GM19035 (cell line): Measurements from ENCODE around the gene BORCS6.
"Not testable (repeated sequence)": the region's sequence is repeated elsewhere in the genome, so short reads cannot be mapped to it uniquely, and the experiment has no call there.

Source experiments
- ATAC-seq: cut with Tn5 transposase; IDR thresholded peaks from one replicate; pipeline ENCODE4 v1.9.1; 2021; ENCODE audit not compliant: unreplicated experiment

Gene BORCS6

DNA sequence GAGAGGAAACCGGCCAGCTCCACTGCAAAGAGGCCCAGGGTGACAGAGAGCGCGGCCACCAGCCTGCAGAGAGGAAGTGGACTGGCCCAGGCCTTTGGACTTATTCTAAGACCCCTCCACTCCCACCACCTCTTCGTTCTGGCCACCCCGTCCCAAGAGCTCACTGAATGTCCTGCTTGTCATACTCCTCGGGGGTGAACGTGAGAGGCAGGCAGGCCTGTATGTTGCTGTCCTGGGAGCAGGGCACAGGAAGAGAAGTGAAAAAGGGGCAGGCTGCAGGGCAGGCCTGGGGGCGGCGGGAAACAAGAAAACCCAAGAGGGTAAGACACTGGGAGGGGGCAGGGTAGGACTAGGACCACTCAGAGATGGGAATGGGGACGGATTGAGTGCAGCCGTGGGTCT is 14.2 kb downstream of the BORCS6 start:
- ATAC-seq, result no peak

DNA sequence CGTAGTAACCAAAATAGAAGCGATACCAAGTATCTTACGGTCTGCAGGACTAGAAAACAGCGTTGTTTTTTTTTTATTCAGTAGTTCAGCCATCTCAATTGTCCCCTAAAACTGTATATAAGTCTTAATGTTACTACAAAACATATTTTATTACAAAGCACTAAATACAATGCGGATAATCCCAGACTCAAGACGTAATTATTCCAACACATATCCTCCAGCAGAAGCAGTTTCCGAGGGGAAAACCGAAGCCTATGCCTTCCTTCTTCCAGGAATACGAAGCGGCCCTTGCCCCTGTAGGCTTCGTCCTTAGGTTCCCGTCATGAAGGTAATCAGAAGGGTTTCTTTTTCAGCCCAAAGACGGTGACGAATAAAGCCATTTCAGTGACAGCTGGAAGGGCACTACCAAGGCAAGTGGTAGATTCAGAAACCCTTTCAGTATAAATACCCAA is 16.1 kb downstream of the BORCS6 start:
- ATAC-seq, result no peak

DNA sequence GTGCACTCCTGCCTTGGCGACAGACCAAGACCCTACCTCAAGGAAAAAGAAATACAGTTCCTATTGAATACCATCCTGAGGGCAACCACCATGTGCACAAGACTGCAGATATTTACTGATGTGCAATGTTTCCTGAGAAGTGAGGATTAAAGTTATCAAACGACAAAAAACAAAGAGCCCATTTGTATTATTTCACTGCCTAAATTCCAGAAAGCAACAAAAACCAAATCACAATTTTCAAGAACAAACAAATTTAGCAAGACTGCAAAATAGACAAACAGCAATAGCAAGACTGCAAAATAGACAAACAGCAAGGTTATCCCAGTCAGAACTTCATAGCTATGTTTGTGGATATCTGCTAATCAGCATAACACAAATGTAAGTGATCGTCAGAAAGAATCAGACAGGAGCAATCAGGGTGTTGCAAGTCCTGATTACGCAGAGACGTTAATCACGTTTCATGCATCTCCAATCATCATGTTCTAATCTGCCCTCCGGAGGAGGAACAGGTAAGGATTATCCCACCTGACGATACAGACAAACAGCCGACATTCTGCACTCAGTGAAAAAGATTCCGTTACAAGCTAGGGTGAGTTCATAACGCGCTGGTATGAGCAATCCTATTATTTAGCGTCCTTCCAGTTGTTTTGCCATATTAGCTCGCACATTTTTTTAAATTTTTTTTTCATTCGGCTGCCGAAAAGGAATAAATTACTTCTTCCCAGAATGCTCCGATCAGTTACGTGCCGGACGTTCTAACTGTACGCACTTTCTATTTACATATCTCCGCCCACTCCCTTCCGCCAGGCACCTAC is 16.7 kb downstream of the BORCS6 start:
- peak; percentile 71 for ATAC-seq

DNA sequence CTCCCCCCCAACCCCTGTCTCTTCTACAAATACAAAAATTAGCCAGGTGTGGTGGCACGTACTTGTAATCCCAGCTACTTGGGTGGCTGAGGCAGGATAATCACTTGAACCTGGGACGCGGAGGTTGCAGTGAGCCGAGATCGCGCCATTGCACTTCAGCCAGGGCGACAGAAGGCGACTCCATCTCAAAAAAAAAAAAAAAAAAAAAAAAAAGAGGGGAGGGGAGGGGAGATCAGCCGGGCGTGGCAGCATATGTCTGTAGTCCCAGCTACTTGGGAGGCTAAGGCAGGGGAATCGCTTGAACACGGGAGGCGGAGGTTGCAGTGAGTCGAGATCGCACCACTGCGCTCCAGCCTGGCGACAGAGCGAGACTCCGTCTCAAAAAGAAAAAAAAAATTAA is 19.8 kb downstream of the BORCS6 start:
- ATAC-seq, result not testable (repeated sequence)

DNA sequence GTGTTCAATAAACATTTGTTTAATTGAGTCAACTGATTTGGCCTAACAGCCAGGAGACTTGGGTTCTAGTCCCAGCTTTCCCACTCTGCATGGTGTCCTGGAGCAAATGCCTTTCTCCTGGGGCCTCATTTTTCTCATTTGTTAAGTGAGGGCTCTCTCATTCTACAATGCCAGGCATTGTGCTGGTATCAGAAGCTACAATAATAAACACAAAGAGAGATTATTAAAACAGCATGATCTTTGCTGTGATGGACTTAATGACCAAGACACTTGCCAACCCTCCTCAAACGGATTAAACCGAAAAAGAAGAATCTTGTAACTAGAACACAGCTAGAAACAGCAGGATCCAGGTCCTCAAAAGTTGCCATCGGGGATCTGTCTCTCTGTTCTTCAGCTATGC is 22.5 kb downstream of the BORCS6 start:
- no peak for ATAC-seq

DNA sequence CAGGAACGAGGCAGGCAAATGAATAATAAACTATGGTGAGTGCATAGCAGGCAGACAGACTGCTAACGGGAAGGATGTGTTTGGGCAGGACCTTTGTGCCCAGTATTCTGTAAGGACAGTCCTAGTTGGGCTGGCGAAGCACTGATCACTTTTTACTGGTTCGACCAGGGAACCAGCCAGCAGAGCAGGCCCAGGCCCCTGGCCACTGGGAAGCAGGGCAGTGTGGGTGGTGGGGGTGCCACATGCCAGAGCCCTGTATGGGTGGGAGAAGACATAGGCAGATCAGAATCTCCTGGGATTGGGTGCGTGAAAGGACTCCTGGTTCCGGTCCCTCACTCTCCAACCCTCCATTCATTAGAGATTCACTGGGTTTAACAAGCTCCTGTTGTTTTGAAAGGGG is 23.2 kb downstream of the BORCS6 start:
- no peak for ATAC-seq

DNA sequence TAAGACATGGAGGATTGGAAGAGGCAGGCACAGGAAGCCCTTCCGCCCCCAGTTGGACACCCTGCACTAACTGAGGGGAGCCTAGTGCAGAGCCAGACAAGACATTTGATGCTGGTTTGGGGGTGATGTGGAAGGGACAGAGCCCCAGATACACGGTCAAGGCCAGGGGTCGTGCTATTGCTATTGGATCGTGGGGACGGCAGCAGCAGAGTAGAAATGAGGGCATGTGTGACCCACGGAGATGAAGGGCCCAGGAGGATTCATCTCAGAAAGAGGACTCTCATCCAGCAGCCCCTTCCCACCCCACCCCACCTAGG is 25.2 kb downstream of the BORCS6 start:
- ATAC-seq, result no peak

DNA sequence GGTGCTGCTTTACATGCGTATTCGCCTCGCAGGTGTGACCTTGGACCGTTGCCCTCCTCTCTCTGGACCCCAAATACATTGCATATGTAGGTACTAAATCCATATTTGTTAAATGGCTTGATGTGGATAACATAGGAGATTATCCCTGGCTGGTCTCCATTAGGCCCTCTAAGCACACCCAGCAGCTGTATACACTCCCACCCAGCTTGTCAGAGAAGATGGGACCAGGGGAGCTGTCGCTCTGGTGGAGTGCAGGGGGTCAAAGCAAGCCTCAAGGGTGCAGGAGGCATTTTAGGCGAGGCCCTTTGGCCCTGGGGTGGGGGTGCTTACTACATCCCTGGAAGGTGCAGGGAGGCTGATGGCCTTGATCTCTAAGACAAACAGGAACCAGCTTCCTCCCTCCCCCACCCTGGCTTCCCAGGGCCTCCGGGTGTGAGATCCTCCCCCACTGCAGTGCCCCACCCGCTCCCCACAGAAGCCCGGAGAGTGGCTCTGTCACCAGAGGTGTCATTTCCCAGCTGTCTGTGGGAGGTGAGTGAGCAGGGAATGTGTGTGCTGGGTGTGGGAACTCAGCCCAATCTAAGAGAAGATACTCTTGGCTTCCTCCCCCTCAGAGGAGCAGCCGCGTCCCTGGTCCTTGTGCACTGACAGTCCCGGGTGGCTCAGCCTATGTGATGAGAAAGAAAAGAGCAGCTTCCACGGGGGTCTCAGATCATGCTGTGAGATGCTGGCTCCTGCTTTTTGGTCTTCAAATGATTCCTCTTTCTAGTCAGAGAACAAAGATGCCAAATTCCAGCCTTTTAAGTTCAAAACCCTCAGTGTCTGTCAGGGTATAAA is 25.8 kb downstream of the BORCS6 start:
- ATAC-seq, result no peak

DNA sequence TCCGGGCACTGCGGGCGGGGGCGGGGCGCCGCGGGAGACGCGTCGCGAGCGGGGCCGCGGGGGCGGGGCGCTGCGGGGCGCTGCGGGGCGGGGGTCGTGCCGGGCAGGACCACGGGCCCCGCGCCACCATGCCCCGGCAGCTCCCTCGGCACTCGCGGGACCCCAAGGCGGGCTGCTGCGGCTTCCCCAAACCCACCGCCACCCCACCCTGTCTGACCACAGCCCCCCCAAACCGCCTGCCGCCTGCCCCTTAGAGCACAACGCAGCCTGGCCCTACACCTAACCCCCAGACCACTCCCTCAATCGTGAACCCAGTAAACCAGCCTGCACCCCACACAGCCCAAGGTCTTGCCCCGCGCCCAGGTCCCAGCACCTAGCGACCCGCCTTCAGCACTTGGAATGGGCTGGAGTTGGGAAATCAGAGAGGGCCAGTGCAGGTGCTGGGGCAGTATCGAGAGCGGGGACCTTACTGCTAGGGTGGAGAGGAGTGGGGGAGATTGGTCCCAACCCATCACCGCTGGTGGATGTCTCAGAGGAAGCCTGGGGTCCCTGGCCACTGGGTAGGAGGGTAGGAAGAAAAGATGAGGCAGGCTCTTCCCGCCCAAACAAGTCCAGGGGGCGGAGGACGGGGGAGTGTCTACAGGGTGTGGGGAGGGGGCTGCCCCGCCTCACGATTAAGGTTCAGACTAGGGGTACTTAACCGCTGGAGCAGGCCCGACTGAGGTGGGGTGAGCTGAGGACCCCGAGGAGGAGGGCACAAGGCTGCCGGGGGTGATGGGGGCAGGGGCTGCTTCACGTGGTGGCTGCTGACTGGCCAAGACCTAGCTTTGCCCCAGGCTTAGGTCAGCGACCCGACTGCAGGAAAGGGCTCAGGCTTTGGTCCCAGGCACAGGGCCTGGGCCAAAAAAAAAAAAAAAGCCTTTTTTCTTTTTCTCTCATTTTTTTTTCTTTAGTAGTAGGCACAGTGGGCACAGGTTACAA is 26.7 kb downstream of the BORCS6 start:
- ATAC-seq, result peak; percentile 22

DNA sequence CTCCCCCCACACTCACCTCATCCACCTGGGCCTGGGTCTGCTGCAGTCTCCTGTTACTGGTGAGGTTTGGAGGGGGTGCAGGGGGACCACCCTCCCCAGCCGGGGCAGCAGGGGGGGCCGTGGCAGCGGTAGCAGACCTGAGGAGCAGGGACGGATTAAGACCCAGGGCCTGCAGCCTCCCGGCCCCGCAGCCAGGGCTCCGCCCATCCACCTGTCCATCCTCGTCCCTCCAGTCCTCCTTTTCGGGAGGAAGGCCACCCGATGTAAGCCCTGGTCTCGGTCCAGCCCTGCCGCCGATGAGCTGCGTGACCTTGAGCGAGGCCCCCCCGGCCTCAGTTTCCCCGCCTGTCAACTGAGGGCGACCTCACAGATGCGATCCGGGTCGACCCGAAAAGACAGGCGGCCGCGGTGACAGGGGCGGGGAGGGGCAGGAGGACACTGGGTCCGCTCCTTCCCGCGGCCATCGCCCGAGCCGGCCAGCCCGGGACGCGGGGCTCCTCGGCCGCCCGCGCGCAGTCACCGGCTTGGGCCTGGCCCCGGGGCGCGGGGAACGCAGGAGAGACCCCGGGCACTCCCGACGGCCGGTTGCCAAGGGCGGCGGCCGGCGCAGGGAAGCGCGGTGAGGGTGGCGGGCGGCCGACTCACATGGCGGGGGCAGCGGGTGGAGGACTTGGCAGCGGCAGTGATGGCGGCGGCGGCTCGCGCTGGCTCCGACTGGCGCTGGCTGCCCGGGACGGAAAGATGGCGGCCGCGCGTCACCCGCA is 27.6 kb downstream of the BORCS6 start, which contains the start of gene VAMP2:
Gene VAMP2, minus strand, starts transcription at position 716 of the 764 bp plus-strand sequence. Its CDS starts 69 bp downstream, at position 647.
- ATAC-seq, result peak; percentile 53

DNA sequence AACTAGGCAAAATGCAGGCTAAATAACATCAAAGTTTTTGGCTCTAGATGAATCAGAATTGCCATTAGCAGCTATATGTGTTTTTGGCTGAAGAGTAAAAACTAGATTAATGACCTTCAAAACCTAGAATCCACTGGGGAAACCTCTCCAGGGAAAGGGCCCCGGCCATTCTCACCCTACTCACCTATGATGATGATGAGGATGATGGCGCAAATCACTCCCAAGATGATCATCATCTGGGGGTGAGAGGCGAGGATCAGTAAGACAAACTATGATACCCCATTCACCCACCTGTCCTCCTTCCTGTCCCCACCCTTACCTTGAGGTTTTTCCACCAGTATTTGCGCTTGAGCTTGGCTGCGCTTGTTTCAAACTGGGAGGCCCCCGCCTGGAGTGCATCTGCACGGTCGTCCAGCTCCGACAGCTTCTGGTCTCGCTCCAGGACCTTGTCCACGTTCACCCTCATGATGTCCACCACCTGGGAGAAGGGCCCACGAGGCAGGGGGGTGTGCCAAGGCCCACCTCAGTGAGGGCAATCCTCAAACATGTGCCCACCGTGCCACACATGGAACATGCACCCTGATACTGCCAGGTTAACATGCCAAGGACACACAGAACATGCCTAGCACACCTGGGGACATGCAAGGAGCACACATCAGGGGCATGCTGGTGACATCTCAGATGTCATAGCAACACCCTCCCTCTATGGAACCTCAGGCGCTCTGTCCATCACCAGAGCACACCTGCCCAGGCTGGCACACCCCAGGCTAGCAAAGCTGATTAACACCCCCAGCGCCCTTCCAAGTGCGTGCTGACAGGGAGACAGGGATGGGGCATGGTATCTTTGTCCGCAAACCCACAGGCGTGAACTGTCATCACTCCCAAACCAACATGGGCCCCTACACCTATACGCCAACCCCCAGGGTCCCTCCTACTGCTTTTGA is 28.4 kb downstream of the BORCS6 start:
- no peak for ATAC-seq

DNA sequence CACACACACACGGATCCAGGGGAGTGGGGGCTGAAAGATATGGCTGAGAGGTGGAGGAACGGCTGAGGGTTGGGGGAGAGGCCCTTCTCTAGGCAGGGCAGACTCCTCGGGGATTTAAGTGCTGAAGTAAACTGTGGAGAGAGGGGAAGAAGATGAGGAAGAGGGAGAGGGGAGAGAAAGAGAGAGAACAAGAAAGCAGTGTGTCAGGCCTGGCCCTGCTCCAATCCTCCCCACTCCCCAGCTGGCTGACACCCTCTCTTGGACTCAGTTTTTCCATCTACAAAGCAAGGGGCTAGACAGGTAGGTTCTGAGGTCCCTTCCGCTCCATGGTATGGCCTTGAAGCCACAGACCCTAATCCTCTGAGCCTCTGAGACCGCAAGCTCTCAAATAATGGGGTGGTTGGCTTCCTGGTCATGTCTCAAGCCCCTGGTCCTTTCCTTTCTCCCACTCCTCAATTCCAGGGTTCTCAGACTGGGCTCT is 29.2 kb downstream of the BORCS6 start:
- ATAC-seq, result no peak

DNA sequence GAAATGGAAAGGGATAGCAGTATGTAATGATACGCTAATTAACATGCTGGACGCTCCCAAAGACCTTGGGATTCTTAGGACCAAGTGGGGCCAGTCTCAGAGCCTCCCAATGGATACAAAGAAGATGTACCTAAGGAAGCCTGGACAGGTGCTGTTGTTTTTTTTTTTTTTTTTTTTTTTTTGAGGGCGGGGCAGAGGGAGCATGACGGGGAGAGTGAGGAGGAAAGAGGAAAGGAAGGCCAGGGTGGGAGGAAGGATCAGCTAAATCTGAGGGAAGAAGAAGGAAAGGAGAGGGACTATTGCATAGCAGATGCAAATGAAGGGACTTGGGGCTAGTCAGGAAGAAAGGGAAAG is 29.8 kb downstream of the BORCS6 start:
- ATAC-seq, result no peak

DNA sequence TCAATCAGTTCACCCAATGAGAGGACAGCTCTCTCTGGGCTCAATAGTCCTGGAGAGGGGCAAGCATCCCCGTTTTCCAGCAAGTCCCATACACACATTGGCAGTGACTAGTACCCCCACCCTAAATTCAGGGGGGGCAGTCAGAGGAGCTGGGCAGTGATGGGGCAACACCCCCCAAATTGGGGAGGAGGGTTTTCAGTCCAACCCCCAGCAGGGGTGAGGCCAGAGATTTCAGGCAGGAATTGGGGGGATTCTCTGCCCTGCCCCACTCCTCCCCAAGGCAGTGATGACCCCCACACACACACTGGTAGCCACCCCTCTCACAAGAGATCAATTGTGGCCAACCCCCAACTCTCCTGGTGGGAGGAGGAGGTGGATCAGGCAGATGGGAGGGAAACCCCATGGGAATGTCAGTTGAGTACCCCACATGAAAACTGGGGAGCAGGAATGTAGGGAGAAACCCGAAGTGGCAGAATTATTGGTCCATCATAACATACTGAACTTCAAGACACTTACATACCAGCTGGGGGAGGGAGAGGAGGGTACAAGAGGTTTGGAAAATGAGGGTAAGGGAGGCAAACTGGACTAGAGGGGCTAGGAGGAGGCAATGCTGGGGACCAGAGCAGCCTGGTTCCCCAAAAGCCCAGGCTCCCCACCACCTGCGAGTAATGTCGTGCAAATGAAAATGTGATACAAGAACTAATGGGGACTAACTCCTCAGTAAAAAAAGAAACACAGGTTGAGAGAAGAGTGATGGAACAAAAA is 30.3 kb downstream of the BORCS6 start:
- no peak for ATAC-seq

DNA sequence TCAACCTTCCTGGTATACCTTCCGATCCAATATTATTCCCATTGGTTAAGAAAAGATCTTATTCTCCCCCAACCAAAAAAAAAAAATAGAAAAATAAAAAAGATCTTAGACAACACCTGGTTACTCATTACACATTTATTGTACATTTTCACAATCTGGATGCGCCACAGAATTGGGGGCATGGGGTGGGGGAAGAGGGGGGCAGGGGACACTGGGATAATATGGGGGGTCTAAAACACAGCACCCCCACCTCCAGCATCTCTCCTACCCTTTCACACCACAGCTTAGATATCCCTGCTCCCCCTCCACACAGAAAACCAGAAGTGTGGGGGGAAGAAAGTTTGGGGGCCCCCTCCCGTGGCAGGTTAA is 31.0 kb downstream of the BORCS6 start:
- ATAC-seq, result no peak

DNA sequence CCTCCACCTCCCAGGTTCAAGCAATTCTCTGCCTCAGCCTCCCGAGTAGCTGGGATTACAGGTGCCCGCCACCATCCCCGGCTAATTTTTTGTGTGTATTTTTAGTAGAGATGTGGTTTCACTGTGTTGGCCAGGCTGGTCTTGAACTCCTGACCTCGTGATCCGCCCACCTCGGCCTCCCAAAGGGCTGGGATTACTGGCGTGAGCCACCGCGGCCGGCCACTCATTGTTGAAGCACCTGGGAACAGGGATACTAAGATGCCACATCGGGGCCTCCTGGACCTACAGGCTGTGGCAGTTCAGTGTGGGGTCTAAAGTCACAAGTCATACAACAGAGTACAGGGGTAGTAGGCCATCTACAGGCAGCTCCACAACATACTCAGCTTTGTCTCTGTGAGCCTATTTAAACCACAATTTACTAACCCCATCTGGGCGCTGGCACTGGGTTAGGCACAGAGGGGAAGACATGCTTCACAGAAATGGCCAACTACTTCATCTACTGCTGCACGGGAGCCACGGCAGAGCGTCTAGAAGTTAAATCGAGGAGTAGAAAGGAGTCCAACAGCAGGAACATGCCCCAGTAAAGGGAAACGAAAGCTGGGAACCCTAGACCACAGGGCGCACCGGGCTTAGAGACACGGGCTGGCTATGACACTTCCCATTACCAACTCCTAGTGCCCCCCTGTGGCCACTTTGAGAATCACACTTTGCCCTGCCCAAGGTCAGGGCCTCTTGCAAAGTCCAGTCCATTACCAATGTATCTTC is 31.5 kb downstream of the BORCS6 start:
- ATAC-seq, result no peak

DNA sequence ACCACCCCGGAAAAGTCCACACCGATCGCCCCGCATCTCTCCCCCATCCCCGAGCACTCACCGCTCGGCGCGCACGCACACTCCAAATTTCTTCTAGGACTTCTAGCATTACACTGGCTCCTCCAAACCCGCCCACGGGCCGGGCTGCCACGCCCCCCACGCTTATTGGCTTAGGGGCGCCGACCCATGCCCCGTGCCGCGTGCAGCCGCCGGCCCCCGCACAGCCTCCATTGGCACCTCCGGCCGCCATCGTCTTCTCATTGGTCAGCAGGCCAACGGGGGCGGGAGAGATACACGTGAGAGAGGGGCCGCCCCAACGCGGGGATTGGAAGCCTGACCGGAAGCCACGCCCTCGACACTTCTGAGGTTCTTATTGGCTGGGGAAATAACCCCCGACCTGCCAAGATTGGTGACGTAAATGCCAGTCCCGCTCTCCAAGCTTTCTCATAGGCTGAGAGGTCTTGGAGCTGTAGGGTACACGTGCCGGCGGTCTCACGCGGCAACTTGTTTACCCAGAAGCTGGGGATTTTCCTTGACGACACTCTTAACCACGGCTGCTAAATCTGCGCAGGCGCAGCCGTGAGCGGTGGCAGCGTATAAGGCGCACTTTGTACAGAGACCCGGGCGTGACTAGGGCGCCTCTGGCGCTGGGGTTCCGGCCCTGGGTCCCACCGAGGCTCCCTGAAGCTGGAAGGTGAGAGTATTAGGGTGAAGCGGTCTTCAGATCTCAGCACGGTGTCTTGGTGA is 33.6 kb downstream of the BORCS6 start:
- peak; percentile 75 for ATAC-seq
